Erythroblast (primary cell): ENCODE data around the gene LCE1F.

Experiments
- GATA1 ChIP-seq: IDR thresholded peaks from 2 replicates; pipeline ENCODE4 v1.6.1; 2011; ENCODE audit warnings: low read depth, mild to moderate bottlenecking, control low read depth, low read length, moderate library complexity
- POLR2A ChIP-seq: IDR thresholded peaks from 2 replicates; pipeline ENCODE4 v1.6.1; 2011; ENCODE audit warnings: mild to moderate bottlenecking, low read length

DNA sequence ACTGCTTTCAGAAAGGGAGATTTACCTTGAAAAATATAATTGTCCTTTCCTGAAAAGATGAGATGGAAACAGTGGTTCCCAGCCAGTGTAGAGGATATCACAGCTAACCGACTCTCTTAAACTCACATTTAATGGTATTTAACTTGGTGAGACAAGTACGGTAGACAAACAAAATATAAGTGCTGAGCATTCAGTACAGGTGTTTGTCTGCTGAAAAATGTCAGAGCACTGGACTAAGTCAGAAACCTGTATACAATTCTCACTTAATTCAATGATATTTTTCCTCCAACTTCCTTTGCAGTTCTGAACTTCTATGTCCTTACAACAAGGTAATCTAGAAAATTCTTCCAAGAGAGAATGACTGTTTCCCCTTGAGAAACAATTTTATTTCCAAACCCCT is 36.7 kb downstream of the LCE1F start, which contains the start of gene LCE1B:
- TF ChIP-seq POLR2A, result no peak
- TF ChIP-seq GATA1, result no peak
